ENCODE results near the gene COL5A1.

Gene COL5A1

DNA sequence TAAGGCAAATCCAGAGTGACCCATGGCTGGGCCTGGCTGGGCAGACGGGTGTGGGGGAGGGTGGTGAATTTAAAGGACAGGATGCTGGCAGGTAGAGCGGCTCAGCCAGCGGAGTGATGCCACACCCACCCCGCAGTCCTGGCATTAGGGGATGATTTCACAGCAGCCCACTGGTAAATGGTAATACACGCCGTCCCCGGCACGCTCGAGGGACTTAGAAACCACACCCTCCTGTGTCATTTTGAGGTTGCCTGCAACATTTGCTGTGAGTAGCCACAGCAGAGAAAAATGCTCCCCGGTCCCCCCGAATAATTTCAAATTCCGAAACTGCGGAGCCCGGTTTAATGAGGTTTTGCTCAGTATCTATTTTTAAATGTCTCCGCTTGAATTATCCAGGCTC is 167.7 kb downstream of the COL5A1 start:
- no peak for TF ChIP-seq FOXP2 (optimal IDR thresholded peaks at IDR 0.05; ENCODE audit: borderline replicate concordance, extremely low read depth, extremely low read length, insufficient read depth)
- TF ChIP-seq SIN3A (IDR thresholded peaks at IDR 0.05; ENCODE audit: borderline replicate concordance, insufficient read depth, low read length) = no peak
- no peak for TF ChIP-seq POLR2AphosphoS5 (IDR thresholded peaks at IDR 0.05; ENCODE audit: low read depth, low read length)
- TF ChIP-seq, protein P1, sequence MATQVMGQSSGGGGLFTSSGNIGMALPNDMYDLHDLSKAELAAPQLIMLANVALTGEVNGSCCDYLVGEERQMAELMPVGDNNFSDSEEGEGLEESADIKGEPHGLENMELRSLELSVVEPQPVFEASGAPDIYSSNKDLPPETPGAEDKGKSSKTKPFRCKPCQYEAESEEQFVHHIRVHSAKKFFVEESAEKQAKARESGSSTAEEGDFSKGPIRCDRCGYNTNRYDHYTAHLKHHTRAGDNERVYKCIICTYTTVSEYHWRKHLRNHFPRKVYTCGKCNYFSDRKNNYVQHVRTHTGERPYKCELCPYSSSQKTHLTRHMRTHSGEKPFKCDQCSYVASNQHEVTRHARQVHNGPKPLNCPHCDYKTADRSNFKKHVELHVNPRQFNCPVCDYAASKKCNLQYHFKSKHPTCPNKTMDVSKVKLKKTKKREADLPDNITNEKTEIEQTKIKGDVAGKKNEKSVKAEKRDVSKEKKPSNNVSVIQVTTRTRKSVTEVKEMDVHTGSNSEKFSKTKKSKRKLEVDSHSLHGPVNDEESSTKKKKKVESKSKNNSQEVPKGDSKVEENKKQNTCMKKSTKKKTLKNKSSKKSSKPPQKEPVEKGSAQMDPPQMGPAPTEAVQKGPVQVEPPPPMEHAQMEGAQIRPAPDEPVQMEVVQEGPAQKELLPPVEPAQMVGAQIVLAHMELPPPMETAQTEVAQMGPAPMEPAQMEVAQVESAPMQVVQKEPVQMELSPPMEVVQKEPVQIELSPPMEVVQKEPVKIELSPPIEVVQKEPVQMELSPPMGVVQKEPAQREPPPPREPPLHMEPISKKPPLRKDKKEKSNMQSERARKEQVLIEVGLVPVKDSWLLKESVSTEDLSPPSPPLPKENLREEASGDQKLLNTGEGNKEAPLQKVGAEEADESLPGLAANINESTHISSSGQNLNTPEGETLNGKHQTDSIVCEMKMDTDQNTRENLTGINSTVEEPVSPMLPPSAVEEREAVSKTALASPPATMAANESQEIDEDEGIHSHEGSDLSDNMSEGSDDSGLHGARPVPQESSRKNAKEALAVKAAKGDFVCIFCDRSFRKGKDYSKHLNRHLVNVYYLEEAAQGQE (IDR thresholded peaks at IDR 0.05; ENCODE audit: insufficient read depth in 1 of 2, low read depth in 2 of 2, low read length in 2 of 2) = no peak
- TF ChIP-seq TAF1 (IDR thresholded peaks at IDR 0.05; ENCODE audit: borderline replicate concordance, insufficient read depth, low read length) = no peak

DNA sequence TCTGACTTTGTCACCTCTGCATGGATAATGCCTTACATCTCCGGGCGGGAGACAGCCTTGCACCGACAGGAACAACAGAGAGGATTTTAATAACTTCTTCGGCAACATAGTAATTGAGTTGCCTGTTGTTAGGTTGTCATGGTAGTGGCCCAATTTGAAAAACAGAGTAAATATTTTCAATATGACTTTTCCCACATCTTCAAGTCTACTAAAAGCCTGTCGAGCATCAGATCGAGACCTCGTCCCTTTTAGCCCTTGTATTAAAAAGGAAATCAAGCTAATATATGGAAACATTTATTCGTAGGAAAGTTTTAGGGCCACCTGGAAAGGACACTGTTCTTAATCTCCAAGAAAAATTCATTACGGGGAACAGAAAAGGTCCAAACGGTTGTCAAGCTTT is 168.2 kb downstream of the COL5A1 start:
- TF ChIP-seq SIN3A (IDR thresholded peaks at IDR 0.05; ENCODE audit: borderline replicate concordance, insufficient read depth, low read length) (no peak), POLR2AphosphoS5 (IDR thresholded peaks at IDR 0.05; ENCODE audit: low read depth, low read length) (no peak), FOXP2 (optimal IDR thresholded peaks at IDR 0.05; ENCODE audit: borderline replicate concordance, extremely low read depth, extremely low read length, insufficient read depth) (no peak), TAF1 (IDR thresholded peaks at IDR 0.05; ENCODE audit: borderline replicate concordance, insufficient read depth, low read length) (no peak)
- TF ChIP-seq, protein P1 (IDR thresholded peaks at IDR 0.05; ENCODE audit: insufficient read depth in 1 of 2, low read depth in 2 of 2, low read length in 2 of 2) = no peak

DNA sequence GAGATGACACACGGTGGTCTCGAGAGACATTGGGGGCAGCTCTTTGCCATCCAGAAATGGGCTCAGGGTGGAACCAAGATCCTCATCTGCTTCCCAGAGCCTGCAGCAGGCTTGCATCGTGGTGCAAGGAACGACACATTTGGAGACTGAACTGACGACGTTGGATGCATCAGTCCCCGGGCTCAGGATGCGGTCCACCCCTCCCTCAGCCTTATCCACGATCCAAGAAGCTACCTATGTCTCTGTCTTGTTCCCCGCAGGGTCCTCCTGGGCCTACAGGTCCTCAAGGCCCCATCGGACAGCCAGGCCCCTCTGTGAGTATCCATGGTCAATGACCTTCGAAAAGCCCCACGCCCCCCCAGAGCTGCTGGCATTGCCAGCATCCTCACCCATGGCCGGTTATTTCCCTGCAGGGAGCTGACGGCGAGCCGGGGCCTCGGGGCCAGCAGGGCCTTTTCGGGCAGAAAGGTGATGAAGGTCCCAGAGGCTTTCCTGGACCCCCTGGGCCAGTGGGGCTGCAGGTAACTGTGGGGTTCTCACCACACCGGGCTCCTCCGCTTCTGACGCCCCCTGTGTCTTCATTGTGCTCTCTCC is 169.6 kb downstream of the COL5A1 start:
- TF ChIP-seq TAF1 (IDR thresholded peaks at IDR 0.05; ENCODE audit: borderline replicate concordance, insufficient read depth, low read length) (no peak), FOXP2 (optimal IDR thresholded peaks at IDR 0.05; ENCODE audit: borderline replicate concordance, extremely low read depth, extremely low read length, insufficient read depth) (no peak), SIN3A (IDR thresholded peaks at IDR 0.05; ENCODE audit: borderline replicate concordance, insufficient read depth, low read length) (no peak), POLR2AphosphoS5 (IDR thresholded peaks at IDR 0.05; ENCODE audit: low read depth, low read length) (no peak)
- TF ChIP-seq, protein P1 (IDR thresholded peaks at IDR 0.05; ENCODE audit: insufficient read depth in 1 of 2, low read depth in 2 of 2, low read length in 2 of 2) = no peak

DNA sequence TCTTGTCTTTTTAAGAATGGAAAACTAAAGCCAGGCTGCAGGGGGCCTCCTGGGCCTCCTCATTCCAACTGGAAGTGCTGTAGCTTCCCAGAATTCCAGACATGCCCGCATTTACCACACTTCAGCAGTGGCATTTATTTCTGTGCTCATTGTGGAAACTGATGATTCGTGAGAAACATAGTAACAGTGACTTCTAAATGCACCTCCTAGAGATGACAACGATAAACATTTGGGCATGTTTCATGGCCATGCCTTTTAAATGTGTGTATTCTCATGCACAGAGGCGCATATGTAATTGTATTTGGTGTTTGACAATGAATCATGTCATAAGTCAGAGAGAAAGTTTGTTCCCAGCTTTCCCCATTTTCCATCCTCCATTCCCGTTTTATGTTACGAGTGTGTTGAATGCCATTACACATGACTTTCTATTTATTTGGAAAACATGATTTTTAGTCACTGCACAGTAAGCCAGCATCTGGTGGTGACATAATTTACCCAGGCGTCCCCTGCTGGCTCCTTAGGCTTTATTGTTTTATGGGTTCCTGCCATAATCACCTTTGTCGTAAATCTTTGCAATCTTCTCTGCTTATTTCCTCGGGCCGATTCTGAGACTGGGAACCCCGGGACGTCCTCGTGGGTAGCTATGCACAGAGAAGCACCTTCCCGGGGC is 170.2 kb downstream of the COL5A1 start:
- no peak for TF ChIP-seq SIN3A (IDR thresholded peaks at IDR 0.05; ENCODE audit: borderline replicate concordance, insufficient read depth, low read length)
- no peak for TF ChIP-seq POLR2AphosphoS5 (IDR thresholded peaks at IDR 0.05; ENCODE audit: low read depth, low read length)
- no peak for TF ChIP-seq FOXP2 (optimal IDR thresholded peaks at IDR 0.05; ENCODE audit: borderline replicate concordance, extremely low read depth, extremely low read length, insufficient read depth)
- TF ChIP-seq, protein P1 (IDR thresholded peaks at IDR 0.05; ENCODE audit: insufficient read depth in 1 of 2, low read depth in 2 of 2, low read length in 2 of 2) = no peak
- TF ChIP-seq TAF1 (IDR thresholded peaks at IDR 0.05; ENCODE audit: borderline replicate concordance, insufficient read depth, low read length) = no peak

Measured in PFSK-1 (cell line).